Measurements from ENCODE around the gene FAN1.

Gene FAN1

DNA sequence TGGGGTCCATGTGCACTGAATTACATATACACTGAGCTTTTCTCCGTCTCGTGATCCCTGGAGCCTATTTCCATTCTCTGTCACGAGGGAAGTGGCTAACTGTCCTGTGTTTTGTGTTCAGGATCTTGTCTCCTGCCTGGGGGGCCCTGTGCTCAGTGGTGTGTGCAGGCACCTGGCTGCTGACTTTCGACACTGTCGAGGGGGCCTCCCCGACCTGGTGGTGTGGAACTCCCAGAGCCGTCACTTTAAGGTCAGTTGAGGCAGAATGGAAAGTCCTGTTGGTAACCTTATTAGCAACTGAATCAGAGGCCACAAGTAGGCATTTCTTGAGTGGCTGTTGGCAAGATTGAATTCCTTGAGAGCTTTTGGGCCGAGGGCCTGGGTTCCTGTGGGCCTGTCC is 26.7 kb downstream of the FAN1 start:
- Histone ChIP-seq H3K4me1 (ENCODE audit: control insufficient read depth in 1 of 2, insufficient read depth in 2 of 2, low read length in 2 of 2) (no peaks in the 10 kb centered on the region), H3K4me3 (ENCODE audit: low read depth in 1 of 2, low read length in 2 of 2) (no peak overlapping the region), H3K27ac (ENCODE audit: low read length) (no peak overlapping the region), H3K9me3 (ENCODE audit: control insufficient read depth in 1 of 2, low read length in 2 of 2) (no peaks in the 10 kb centered on the region), H3K27me3 (ENCODE audit: low read depth, low read length) (no peaks in the 10 kb centered on the region), H3K36me3 (ENCODE audit: control insufficient read depth in 1 of 2, insufficient read depth in 2 of 2, low read length in 2 of 2) (peaks cover 22 to 71% of the 10 kb centered on the region in 2 donors)

DNA sequence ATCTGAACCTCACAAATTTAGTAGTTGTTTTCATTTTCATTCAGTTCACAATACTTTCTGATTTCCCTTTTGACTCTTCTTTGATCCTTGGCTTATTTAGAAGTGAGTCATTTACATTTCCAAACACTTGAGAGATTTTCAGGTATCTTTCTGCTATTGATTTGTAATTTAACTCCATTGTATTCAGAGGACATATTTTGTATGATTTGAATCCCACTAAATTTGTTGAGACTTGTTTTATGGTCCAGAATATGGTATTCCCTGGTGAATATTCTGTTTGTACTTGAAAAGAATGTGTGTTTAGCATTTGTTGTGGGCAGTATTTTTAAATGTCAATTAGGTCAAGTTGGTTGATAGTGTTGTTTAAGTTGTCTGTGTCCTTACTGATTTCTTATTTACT is 29.6 kb downstream of the FAN1 start:
- Histone ChIP-seq H3K27ac (ENCODE audit: low read length) (no peak overlapping the region), H3K9me3 (ENCODE audit: control insufficient read depth in 1 of 2, low read length in 2 of 2) (no peaks in the 10 kb centered on the region), H3K4me1 (ENCODE audit: control insufficient read depth in 1 of 2, insufficient read depth in 2 of 2, low read length in 2 of 2) (no peaks in the 10 kb centered on the region), H3K36me3 (ENCODE audit: control insufficient read depth in 1 of 2, insufficient read depth in 2 of 2, low read length in 2 of 2) (peaks cover 20 to 53% of the 10 kb centered on the region in 2 donors), H3K27me3 (ENCODE audit: low read depth, low read length) (no peaks in the 10 kb centered on the region), H3K4me3 (ENCODE audit: low read depth in 1 of 2, low read length in 2 of 2) (no peak overlapping the region)

DNA sequence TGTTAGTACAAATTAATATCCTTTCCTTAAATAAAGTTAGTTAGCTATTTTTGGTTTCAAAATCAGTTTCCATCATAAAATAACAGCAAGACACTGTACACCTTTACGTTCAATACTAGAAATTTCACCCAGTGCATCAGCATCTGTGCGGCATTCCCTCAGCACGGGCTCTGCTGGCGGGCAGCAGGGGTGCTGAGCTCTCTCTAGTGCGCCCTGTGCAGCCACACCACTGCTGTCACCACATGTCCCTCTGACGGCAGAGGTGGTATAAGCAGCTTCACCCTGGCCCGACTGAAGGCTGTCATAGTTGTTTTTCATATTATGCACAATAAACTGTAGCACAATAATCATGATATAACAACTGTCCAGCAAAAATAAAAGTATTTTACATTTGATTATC is 35.4 kb downstream of the FAN1 start:
- Histone ChIP-seq H3K36me3 (ENCODE audit: control insufficient read depth in 1 of 2, insufficient read depth in 2 of 2, low read length in 2 of 2) (peaks cover 54 to 77% of the 10 kb centered on the region in 2 donors), H3K27ac (ENCODE audit: low read length) (no peak overlapping the region)

DNA sequence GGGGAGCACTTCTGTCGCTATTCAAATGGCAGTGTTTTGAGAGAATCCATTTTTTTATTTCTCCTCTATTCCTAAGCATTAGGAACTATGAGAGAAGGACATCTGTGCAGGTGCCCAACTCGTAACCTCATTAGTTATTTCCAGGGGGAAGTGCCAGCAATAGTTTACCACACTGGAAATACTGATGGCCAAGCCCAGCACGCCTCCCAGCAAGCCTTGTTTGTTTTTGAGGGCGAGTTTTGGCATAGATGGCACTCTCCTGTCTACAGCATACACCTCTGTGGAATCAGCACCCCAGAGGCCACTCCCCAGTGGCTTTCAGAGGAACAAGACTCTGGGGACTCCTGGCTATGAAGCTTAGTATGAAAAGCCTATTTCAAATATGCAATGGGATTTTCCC is 36.6 kb downstream of the FAN1 start:
- H3K4me3 ChIP-seq (ENCODE audit: low read depth in 1 of 2, low read length in 2 of 2): no peak overlapping the region
- no peaks in the 10 kb centered on the region for H3K9me3 ChIP-seq (ENCODE audit: control insufficient read depth in 1 of 2, low read length in 2 of 2)
- no peaks in the 10 kb centered on the region for H3K27me3 ChIP-seq (ENCODE audit: low read depth, low read length)
- H3K36me3 ChIP-seq (ENCODE audit: control insufficient read depth in 1 of 2, insufficient read depth in 2 of 2, low read length in 2 of 2): peaks cover 57 to 78% of the 10 kb centered on the region in 2 donors
- no peaks in the 10 kb centered on the region for H3K4me1 ChIP-seq (ENCODE audit: control insufficient read depth in 1 of 2, insufficient read depth in 2 of 2, low read length in 2 of 2)
- no peak overlapping the region for H3K27ac ChIP-seq (ENCODE audit: low read length)

More for the DNA sequence above, 35.4 kb downstream of the FAN1 start:
- no peaks in the 10 kb centered on the region for H3K27me3 ChIP-seq (ENCODE audit: low read depth, low read length)
- H3K4me1 ChIP-seq (ENCODE audit: control insufficient read depth in 1 of 2, insufficient read depth in 2 of 2, low read length in 2 of 2): no peaks in the 10 kb centered on the region
- no peak overlapping the region for H3K4me3 ChIP-seq (ENCODE audit: low read depth in 1 of 2, low read length in 2 of 2)
- no peaks in the 10 kb centered on the region for H3K9me3 ChIP-seq (ENCODE audit: control insufficient read depth in 1 of 2, low read length in 2 of 2)

DNA sequence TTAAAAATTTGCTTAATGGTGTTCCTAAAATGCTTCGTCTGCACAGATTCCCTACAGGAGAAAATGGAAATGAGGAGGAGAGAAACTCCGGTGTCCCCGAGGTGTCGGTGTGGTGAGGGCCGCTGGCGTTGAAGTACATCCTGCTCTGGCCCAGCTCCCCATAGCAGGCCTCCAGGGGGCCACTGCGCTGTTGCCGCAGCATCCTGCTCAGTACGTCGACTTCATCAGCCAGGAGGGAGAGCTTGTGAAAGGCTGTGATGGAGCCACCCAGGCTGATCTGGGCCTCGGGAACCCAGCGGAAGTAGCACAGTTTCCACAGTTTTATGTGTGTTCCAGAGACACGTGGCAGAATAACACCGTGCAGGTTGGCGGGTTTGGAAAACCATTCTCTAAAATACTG is 37.8 kb downstream of the FAN1 start:
- Histone ChIP-seq H3K27ac (ENCODE audit: low read length) (no peak overlapping the region), H3K36me3 (ENCODE audit: control insufficient read depth in 1 of 2, insufficient read depth in 2 of 2, low read length in 2 of 2) (peaks cover 63 to 89% of the 10 kb centered on the region in 2 donors), H3K9me3 (ENCODE audit: control insufficient read depth in 1 of 2, low read length in 2 of 2) (no peaks in the 10 kb centered on the region), H3K27me3 (ENCODE audit: low read depth, low read length) (no peaks in the 10 kb centered on the region), H3K4me3 (ENCODE audit: low read depth in 1 of 2, low read length in 2 of 2) (no peak overlapping the region), H3K4me1 (ENCODE audit: control insufficient read depth in 1 of 2, insufficient read depth in 2 of 2, low read length in 2 of 2) (no peaks in the 10 kb centered on the region)

DNA sequence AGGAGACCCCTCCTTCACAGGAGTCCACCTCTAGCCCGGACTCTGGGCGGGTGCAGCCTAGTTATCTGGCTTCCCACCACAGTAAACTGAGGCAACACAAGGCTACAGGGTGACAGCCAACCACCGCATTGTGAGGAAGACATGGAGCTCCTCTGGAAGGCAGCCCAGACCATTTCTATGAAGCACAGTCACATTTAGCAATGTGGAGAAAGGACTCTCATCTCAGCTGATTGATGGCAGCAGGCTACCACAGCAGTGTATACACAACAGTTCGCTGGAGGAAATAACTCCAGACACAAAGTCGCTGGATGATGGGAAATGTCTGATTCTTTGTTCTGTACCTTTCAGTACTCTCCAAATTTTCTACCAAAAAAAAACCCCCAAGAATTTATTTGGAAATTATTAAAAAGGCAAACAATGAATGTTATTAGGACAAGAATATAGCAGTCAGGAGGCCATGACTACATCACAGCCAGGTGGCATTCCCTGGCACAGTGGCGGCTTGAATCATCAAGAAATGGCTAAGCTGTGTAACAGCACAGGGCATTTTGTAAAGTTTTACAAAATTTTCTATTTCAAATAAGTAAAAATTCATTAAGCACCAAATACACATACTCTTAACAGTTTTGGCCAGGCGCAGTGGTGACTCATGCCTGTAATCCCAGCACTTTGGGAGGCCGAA is 40.1 kb downstream of the FAN1 start:
- no peaks in the 10 kb centered on the region for H3K27me3 ChIP-seq (ENCODE audit: low read depth, low read length)
- H3K36me3 ChIP-seq (ENCODE audit: control insufficient read depth in 1 of 2, insufficient read depth in 2 of 2, low read length in 2 of 2): peaks cover 77 to 96% of the 10 kb centered on the region in 2 donors
- no peaks in the 10 kb centered on the region for H3K9me3 ChIP-seq (ENCODE audit: control insufficient read depth in 1 of 2, low read length in 2 of 2)
- H3K4me3 ChIP-seq (ENCODE audit: low read depth in 1 of 2, low read length in 2 of 2): no peak overlapping the region
- H3K27ac ChIP-seq (ENCODE audit: low read length): no peak overlapping the region
- H3K4me1 ChIP-seq (ENCODE audit: control insufficient read depth in 1 of 2, insufficient read depth in 2 of 2, low read length in 2 of 2): no peaks in the 10 kb centered on the region

DNA sequence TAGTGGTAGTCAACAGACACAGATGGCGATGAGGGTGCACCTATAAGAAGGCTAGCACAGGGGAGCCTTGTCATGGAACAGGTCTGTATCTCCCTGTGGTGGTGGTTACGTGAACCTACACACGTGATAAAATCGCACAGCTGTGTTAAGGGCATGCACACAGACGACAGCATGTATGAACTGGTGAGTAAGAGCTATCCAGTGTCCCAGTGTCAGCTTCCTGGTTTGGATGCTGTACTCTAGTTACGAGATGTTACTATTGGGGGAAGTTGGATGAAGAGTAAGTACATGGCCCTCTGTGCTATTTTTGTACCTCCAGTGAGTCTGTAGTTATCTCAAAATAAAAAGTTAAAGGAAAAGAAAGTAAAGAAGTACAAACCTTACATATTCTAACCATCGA is 49.5 kb downstream of the FAN1 start:
- Histone ChIP-seq H3K4me3 (ENCODE audit: low read depth in 1 of 2, low read length in 2 of 2) (no peak overlapping the region), H3K9me3 (ENCODE audit: control insufficient read depth in 1 of 2, low read length in 2 of 2) (no peaks in the 10 kb centered on the region), H3K27ac (ENCODE audit: low read length) (no peak overlapping the region), H3K36me3 (ENCODE audit: control insufficient read depth in 1 of 2, insufficient read depth in 2 of 2, low read length in 2 of 2) (peaks cover 66 to 83% of the 10 kb centered on the region in 2 donors), H3K27me3 (ENCODE audit: low read depth, low read length) (no peaks in the 10 kb centered on the region), H3K4me1 (ENCODE audit: control insufficient read depth in 1 of 2, insufficient read depth in 2 of 2, low read length in 2 of 2) (no peaks in the 10 kb centered on the region)

DNA sequence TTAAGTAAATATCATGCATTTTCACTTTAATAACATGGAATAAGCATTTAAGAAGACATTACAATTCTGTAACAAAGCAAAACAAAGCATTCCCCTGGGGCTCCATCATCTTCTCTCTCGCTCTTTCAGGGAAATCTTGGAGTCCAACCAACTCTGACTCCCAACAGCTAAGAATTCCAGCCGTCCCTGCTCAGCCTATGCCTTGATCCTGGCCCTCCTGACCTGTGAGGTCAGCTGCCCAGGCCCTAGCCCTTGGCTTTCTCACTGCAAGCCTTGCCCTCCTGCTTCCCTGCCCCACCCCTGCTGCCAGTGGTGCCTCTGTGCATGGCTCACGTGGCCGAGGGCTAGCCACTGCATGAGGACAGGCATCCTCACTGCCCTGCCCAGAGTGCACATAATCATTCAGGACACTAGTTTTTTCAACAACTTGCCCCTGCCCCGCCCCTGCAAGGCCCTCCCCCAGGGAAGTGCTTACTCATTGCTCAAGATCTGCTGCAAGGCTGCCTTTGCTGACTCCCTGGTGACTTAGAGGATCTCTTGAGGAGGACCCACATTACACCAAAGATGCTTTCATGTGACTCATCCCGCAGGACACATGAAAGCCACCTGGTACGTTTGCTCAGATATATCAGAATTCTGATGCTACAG is 50.1 kb downstream of the FAN1 start:
- no peaks in the 10 kb centered on the region for H3K9me3 ChIP-seq (ENCODE audit: control insufficient read depth in 1 of 2, low read length in 2 of 2)
- H3K36me3 ChIP-seq (ENCODE audit: control insufficient read depth in 1 of 2, insufficient read depth in 2 of 2, low read length in 2 of 2): peaks cover 67 to 83% of the 10 kb centered on the region in 2 donors
- H3K27me3 ChIP-seq (ENCODE audit: low read depth, low read length): no peaks in the 10 kb centered on the region
- no peak overlapping the region for H3K27ac ChIP-seq (ENCODE audit: low read length)
- H3K4me3 ChIP-seq (ENCODE audit: low read depth in 1 of 2, low read length in 2 of 2): no peak overlapping the region
- no peaks in the 10 kb centered on the region for H3K4me1 ChIP-seq (ENCODE audit: control insufficient read depth in 1 of 2, insufficient read depth in 2 of 2, low read length in 2 of 2)

DNA sequence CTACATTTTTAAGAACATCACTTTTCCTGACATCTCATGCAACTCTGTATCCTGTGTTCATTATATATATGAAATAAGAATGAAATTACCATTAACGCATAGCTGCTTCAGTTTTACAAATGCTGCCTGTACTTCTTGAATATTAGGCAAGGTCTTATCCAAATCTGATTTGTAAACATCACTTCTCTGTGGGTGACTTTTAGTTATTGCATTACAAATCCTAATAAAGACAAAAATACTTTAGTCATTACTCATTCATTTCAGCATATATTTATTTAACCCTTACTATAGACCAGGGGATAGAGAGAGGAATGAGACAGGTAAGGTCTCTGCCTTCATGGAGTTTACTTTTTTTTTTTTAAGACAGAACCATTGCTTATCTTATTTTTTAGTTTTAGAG is 51.0 kb downstream of the FAN1 start:
- H3K4me1 ChIP-seq (ENCODE audit: control insufficient read depth in 1 of 2, insufficient read depth in 2 of 2, low read length in 2 of 2): no peaks in the 10 kb centered on the region
- peaks cover 68 to 84% of the 10 kb centered on the region in 2 donors for H3K36me3 ChIP-seq (ENCODE audit: control insufficient read depth in 1 of 2, insufficient read depth in 2 of 2, low read length in 2 of 2)
- no peaks in the 10 kb centered on the region for H3K27me3 ChIP-seq (ENCODE audit: low read depth, low read length)
- H3K9me3 ChIP-seq (ENCODE audit: control insufficient read depth in 1 of 2, low read length in 2 of 2): no peaks in the 10 kb centered on the region
- no peak overlapping the region for H3K4me3 ChIP-seq (ENCODE audit: low read depth in 1 of 2, low read length in 2 of 2)
- no peak overlapping the region for H3K27ac ChIP-seq (ENCODE audit: low read length)

DNA sequence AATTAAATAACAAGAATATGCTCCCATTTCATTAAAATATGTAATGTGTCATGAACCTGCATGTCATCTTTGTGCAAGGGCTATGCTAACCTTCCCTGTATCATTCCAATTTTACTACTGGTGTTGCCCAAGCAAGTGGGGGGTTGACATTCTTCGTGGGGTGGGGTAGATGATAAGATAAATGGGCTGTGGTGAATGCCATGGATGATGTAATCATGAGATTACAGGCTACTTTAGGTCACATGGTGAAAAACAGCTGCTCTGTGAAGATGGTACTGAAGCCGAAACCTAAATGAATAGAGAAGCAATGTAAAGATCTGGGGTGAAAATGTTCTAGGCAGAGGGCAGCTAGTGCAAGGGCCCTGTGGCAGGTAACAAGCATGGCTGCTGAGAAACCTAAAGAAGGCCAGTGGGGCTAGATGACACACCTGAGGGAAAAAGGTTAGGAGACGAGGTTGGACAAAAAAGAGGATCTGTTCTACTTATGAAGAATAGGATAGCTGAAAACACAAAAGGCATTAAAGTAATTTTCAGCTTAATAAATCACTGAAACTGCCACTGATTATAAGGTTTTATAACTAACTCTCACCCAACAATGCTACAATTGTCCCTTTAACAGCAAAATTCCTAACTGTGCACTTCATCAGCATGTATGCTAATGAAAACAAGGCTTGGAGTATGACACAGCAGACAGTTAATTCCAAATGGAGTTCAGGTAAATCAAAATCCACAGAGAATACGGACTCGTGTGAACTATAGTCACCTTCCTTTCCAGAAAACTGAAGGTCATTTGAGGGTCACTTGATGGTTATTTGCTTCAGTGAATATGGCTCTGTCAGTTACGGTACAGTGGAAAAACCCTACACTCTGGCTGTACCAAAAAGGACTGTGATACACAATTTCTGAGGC is 52.8 kb downstream of the FAN1 start:
- Histone ChIP-seq H3K9me3 (ENCODE audit: control insufficient read depth in 1 of 2, low read length in 2 of 2) (no peaks in the 10 kb centered on the region), H3K27me3 (ENCODE audit: low read depth, low read length) (no peaks in the 10 kb centered on the region), H3K4me3 (ENCODE audit: low read depth in 1 of 2, low read length in 2 of 2) (no peak overlapping the region), H3K36me3 (ENCODE audit: control insufficient read depth in 1 of 2, insufficient read depth in 2 of 2, low read length in 2 of 2) (peaks cover 60 to 73% of the 10 kb centered on the region in 2 donors), H3K27ac (ENCODE audit: low read length) (no peak overlapping the region), H3K4me1 (ENCODE audit: control insufficient read depth in 1 of 2, insufficient read depth in 2 of 2, low read length in 2 of 2) (no peaks in the 10 kb centered on the region)

DNA sequence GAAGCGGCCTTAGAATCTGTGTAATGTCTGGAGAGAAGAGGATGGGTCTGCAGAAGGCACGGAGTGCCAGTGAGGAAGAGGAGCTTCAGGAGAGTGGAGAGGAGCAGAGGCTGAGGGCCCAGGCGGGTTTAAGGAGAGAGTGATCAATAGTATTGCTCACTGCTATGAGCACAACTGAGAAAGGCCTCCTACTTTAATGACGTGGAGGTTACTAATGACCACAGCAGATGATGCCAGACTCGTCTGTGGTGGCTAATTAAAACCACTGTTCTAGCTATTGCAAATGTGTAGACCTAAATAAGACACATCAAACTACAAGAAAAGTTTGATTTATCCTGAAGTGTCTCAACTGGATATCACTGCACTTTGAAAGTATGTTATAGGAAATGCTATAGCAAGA is 54.5 kb downstream of the FAN1 start:
- no peaks in the 10 kb centered on the region for H3K9me3 ChIP-seq (ENCODE audit: control insufficient read depth in 1 of 2, low read length in 2 of 2)
- H3K4me1 ChIP-seq (ENCODE audit: control insufficient read depth in 1 of 2, insufficient read depth in 2 of 2, low read length in 2 of 2): no peaks in the 10 kb centered on the region
- H3K36me3 ChIP-seq (ENCODE audit: control insufficient read depth in 1 of 2, insufficient read depth in 2 of 2, low read length in 2 of 2): peaks cover 52 to 61% of the 10 kb centered on the region in 2 donors
- H3K4me3 ChIP-seq (ENCODE audit: low read depth in 1 of 2, low read length in 2 of 2): no peak overlapping the region
- H3K27me3 ChIP-seq (ENCODE audit: low read depth, low read length): no peaks in the 10 kb centered on the region
- no peak overlapping the region for H3K27ac ChIP-seq (ENCODE audit: low read length)

All from muscle layer of duodenum (tissue), 2 donors.